Sigmoid colon (tissue), 4 donors: ENCODE data around the gene STK17A.

Experiments used
- EP300 ChIP-seq, 4 donors: sonication (generic); formaldehyde crosslinking; IDR thresholded peaks; one replicate each; pipeline ENCODE4 v1.6.1; 2017; ENCODE audit warnings: antibody characterized with exemption in 4 of 4
- POLR2A ChIP-seq, 2 donors: fragments of 450-650 bp; IDR thresholded peaks; one replicate each; pipeline ENCODE4 v1.6.1; 2016; ENCODE audit warnings: antibody characterized with exemption in 2 of 2, mild to moderate bottlenecking in 2 of 2, moderate library complexity in 2 of 2
- TF ChIP-seq, protein P1 (sequence below), 4 experiments: fragments of 450-650 bp in 3 of 4; fragments of 200-600 bp in 1 of 4; IDR thresholded peaks; one replicate each; pipeline ENCODE4 v1.5.1; 2016 to 2019; ENCODE audit warnings: antibody characterized with exemption in 4 of 4, mild to moderate bottlenecking in 3 of 4, moderate library complexity in 2 of 4

DNA sequence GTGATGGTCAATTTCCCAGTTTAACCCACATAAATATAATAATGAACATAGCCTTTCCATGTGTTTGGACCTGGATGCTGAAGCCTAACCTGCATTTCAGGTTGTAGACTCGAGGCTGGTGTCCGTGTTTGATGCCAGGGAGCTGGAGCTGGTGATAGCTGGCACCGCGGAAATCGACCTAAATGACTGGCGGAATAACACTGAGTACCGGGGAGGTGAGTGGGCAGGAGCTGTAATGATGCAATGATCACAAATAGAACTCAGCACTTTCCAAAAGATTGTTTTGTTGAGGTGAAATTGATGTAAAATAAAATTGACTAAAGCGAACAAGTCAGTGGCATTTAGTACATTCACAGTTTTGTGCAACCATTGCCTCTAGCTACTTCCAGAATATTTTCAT lies 30.8 kb upstream of the STK17A start:
- no peak for TF ChIP-seq POLR2A (IDR thresholded peaks at IDR 0.05)
- TF ChIP-seq, protein P1, sequence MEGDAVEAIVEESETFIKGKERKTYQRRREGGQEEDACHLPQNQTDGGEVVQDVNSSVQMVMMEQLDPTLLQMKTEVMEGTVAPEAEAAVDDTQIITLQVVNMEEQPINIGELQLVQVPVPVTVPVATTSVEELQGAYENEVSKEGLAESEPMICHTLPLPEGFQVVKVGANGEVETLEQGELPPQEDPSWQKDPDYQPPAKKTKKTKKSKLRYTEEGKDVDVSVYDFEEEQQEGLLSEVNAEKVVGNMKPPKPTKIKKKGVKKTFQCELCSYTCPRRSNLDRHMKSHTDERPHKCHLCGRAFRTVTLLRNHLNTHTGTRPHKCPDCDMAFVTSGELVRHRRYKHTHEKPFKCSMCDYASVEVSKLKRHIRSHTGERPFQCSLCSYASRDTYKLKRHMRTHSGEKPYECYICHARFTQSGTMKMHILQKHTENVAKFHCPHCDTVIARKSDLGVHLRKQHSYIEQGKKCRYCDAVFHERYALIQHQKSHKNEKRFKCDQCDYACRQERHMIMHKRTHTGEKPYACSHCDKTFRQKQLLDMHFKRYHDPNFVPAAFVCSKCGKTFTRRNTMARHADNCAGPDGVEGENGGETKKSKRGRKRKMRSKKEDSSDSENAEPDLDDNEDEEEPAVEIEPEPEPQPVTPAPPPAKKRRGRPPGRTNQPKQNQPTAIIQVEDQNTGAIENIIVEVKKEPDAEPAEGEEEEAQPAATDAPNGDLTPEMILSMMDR (IDR thresholded peaks at IDR 0.05) = no peak
- TF ChIP-seq EP300 (IDR thresholded peaks at IDR 0.05) = no peak
